GM23338 (cell line): ENCODE measurements around the gene PHAF1. TPM values are rescaled to one million over a fixed set of nuclear protein-coding genes. Genes with fewer than 3 reads are reported as not detected.
A peak's percentile ranks its signal among the peaks of the same experiment; 100 is the strongest.

ENCODE experiments used
- ATAC-seq: fragments of 200-7000 bp; cut with Tn5 transposase; 3 replicates; pipeline ENCODE4 v1.9.1; 2020
- DNase-seq: peaks from one replicate; pipeline ENCODE4 v3.0.0-alpha.2; 2015; ENCODE audit warnings: low spot score
- H2AFZ ChIP-seq: fragments of 200-600 bp; sonication (generic); 2 replicates; pipeline ENCODE4 v1.8.0; 2016; ENCODE audit warnings: antibody characterized with exemption, mild to moderate bottlenecking, moderate library complexity
- H3F3A ChIP-seq: fragments of 200-600 bp; sonication (generic); replicated peaks from 2 replicates; pipeline ENCODE4 v1.8.0; 2017; ENCODE audit warnings: antibody characterized with exemption, mixed run types, low read depth
- H3K27ac ChIP-seq: fragments of 200-600 bp; sonication (generic); 2 replicates; pipeline ENCODE4 v1.6.1; 2016; ENCODE audit warnings: low read depth
- H3K27me3 ChIP-seq: fragments of 200-600 bp; sonication (generic); 2 replicates; pipeline ENCODE4 v1.8.0; 2016; ENCODE audit warnings: mild to moderate bottlenecking, mixed run types, moderate library complexity; ENCODE audit not compliant: insufficient read depth
- H3K36me3 ChIP-seq: fragments of 200-600 bp; sonication (generic); 2 replicates; pipeline ENCODE4 v1.8.0; 2016; ENCODE audit warnings: mild to moderate bottlenecking; ENCODE audit not compliant: insufficient read depth
- H3K4me1 ChIP-seq: fragments of 200-600 bp; sonication (generic); 2 replicates; pipeline ENCODE4 v1.8.0; 2016; ENCODE audit warnings: mild to moderate bottlenecking, moderate library complexity; ENCODE audit not compliant: insufficient read depth
- H3K4me2 ChIP-seq: fragments of 200-600 bp; sonication (generic); 2 replicates; pipeline ENCODE4 v1.7.1; 2017; ENCODE audit warnings: mixed run types
- H3K4me3 ChIP-seq: fragments of 200-600 bp; sonication (generic); 2 replicates; pipeline ENCODE4 v1.6.1; 2016; ENCODE audit warnings: mixed run types
- H3K79me2 ChIP-seq: fragments of 200-600 bp; sonication (generic); replicated peaks from 2 replicates; pipeline ENCODE4 v1.8.0; 2017; ENCODE audit warnings: mild to moderate bottlenecking; ENCODE audit not compliant: insufficient read depth
- H3K9me2 ChIP-seq: fragments of 200-600 bp; sonication (generic); 2 replicates; pipeline ENCODE4 v1.8.0; 2017; ENCODE audit not compliant: insufficient read depth
- H4K20me1 ChIP-seq: fragments of 200-600 bp; sonication (generic); replicated peaks from 2 replicates; pipeline ENCODE4 v1.8.0; 2017; ENCODE audit warnings: mild to moderate bottlenecking; ENCODE audit not compliant: insufficient read depth
- H3K27ac Mint-ChIP-seq: 2 replicates; pipeline ENCODE4 v1.8.0; 2020; ENCODE audit warnings: inconsistent platforms, mild to moderate bottlenecking, moderate library complexity, mixed read lengths
- H3K27me3 Mint-ChIP-seq: 3 replicates; pipeline ENCODE4 v1.8.0; 2022; ENCODE audit warnings: low read depth, mild to moderate bottlenecking, moderate library complexity, mixed read lengths, inconsistent platforms; ENCODE audit not compliant: insufficient read depth, poor library complexity
- H3K36me3 Mint-ChIP-seq: 3 replicates; pipeline ENCODE4 v1.8.0; 2021; ENCODE audit warnings: low read depth, mild to moderate bottlenecking, inconsistent platforms, moderate library complexity, mixed read lengths
- H3K4me1 Mint-ChIP-seq: 3 replicates; pipeline ENCODE4 v1.8.0; 2020; ENCODE audit warnings: mild to moderate bottlenecking, inconsistent platforms, mixed read lengths
- H3K4me3 Mint-ChIP-seq: 3 replicates; pipeline ENCODE4 v1.8.0; 2021; ENCODE audit warnings: moderate library complexity, mild to moderate bottlenecking, inconsistent platforms, mixed read lengths
- H3K9me3 Mint-ChIP-seq: 3 replicates; pipeline ENCODE4 v1.8.0; 2020; ENCODE audit warnings: moderate library complexity, mild to moderate bottlenecking, inconsistent platforms, mixed read lengths
- CREB1 ChIP-seq: fragments of 250-450 bp; sonication (Bioruptor Pico); IDR thresholded peaks from 2 replicates; pipeline ENCODE4 v1.5.0; 2020; ENCODE audit warnings: low read depth, mild to moderate bottlenecking, moderate library complexity
- EZH2 ChIP-seq: fragments of 200-600 bp; sonication (generic); IDR thresholded peaks from one replicate; pipeline ENCODE4 v1.8.0; 2017; ENCODE audit warnings: antibody characterized with exemption, mild to moderate bottlenecking, low read depth; ENCODE audit not compliant: unreplicated experiment
- EZH2phosphoT487 ChIP-seq: fragments of 200-600 bp; sonication (generic); IDR thresholded peaks from one replicate; pipeline ENCODE4 v1.8.1; 2018; ENCODE audit warnings: antibody characterized with exemption; ENCODE audit not compliant: unreplicated experiment
- JUNB ChIP-seq: IDR thresholded peaks from one replicate; pipeline ENCODE4 v1.6.1; 2016; ENCODE audit warnings: antibody characterized with exemption; ENCODE audit not compliant: unreplicated experiment
- NANOG ChIP-seq: IDR thresholded peaks from 2 replicates; pipeline ENCODE4 v1.6.1; 2016; ENCODE audit warnings: antibody characterized with exemption, borderline replicate concordance
- POLR2AphosphoS5 ChIP-seq: IDR thresholded peaks from 2 replicates; pipeline ENCODE4 v1.6.1; 2016; ENCODE audit warnings: antibody characterized with exemption, low read depth
- REST ChIP-seq: IDR thresholded peaks from one replicate; pipeline ENCODE4 v1.6.1; 2018; ENCODE audit warnings: antibody characterized with exemption; ENCODE audit not compliant: unreplicated experiment
- STAT1 ChIP-seq: IDR thresholded peaks from one replicate; pipeline ENCODE4 v1.6.1; 2016; ENCODE audit warnings: antibody characterized with exemption; ENCODE audit not compliant: unreplicated experiment
- ZNF114 ChIP-seq: fragments of 250-450 bp; sonication (Bioruptor Pico); IDR thresholded peaks from 2 replicates; pipeline ENCODE4 v1.5.0; 2020; ENCODE audit warnings: mild to moderate bottlenecking, moderate library complexity
- ZNF331 ChIP-seq: fragments of 250-450 bp; sonication (Bioruptor Pico); IDR thresholded peaks from 2 replicates; pipeline ENCODE4 v1.5.0; 2020; ENCODE audit warnings: low read depth, mild to moderate bottlenecking, moderate library complexity
- ZNF462 ChIP-seq: fragments of 250-450 bp; sonication (Bioruptor Pico); IDR thresholded peaks from 2 replicates; pipeline ENCODE4 v1.5.0; 2020; ENCODE audit warnings: mild to moderate bottlenecking, moderate library complexity
- polyA plus RNA-seq: library from polyadenylated mRNA; unstranded; fragments of >200 nt; fragmentation: Nextera tagmentation; extraction: Ambion mirVana; gene quantifications from 2 replicates; pipeline ENCODE4 v1.2.1, GENCODE V29; 2016
- total RNA-seq: library from RNA; depleted of rRNA; stranded (reverse); fragments of >200 nt; shearing (Covaris generic); gene quantifications from 2 replicates; pipeline ENCODE4 v1.2.3, GENCODE V29; 2014
- TF ChIP-seq, protein P1 (sequence below): IDR thresholded peaks from 2 replicates; pipeline ENCODE4 v1.6.1; 2016; ENCODE audit warnings: antibody characterized with exemption
- TF ChIP-seq, protein P2 (sequence below), 2 experiments: fragments of 200-600 bp in 1 of 2; sonication (generic) in 1 of 2; conservative IDR thresholded peaks; 2 replicates each; pipeline versions ENCODE4 v1.5.1 to v1.6.1; 2016 to 2017; ENCODE audit warnings: antibody characterized with exemption in 2 of 2, low read depth in 2 of 2, mild to moderate bottlenecking in 2 of 2, moderate library complexity in 1 of 2

PHAF1 gene
- total and polyA plus RNA-seq, 2 experiments from 2014 or later, result 14.7 to 35.9 TPM

DNA sequence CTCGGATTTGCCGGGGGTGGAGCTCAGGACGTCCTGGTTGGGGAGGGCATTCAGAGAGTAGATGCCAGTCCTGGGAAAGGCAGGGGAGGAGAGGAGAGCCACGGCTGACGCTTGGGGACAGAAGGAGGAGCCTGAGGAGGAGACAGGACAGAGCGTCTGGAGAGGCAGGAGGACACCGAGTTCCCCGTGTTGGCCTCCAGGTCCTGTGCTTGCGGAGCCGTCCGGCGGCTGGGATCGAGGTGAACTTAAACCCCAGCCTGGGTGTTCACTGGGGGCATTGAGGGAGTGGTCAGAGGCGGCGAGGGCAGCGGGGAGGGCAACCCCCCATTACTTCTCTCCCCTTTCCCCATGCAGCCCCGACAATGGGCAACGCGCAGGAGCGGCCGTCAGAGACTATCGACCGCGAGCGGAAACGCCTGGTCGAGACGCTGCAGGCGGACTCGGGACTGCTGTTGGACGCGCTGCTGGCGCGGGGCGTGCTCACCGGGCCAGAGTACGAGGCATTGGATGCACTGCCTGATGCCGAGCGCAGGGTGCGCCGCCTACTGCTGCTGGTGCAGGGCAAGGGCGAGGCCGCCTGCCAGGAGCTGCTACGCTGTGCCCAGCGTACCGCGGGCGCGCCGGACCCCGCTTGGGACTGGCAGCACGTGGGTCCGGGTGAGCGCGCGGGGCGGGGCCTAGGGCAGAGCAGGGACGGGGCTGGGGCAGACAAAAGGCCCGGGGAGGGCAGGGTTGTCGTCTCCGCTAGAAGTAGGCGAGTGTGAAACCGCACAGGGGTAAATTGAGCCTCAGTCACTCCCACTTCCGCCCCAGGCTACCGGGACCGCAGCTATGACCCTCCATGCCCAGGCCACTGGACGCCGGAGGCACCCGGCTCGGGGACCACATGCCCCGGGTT is 64.3 kb downstream of the PHAF1 start:
- no peak for TF ChIP-seq CREB1 (CRISPR knock-in tag)
- TF ChIP-seq ZNF462 (CRISPR knock-in tag), result no peak
- TF ChIP-seq EZH2phosphoT487, result peak; percentile 74
- TF ChIP-seq, protein P1, sequence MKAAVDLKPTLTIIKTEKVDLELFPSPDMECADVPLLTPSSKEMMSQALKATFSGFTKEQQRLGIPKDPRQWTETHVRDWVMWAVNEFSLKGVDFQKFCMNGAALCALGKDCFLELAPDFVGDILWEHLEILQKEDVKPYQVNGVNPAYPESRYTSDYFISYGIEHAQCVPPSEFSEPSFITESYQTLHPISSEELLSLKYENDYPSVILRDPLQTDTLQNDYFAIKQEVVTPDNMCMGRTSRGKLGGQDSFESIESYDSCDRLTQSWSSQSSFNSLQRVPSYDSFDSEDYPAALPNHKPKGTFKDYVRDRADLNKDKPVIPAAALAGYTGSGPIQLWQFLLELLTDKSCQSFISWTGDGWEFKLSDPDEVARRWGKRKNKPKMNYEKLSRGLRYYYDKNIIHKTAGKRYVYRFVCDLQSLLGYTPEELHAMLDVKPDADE, result no peak; the same call in 1 of the 2 replicates
- no peak for TF ChIP-seq NANOG
- TF ChIP-seq EZH2, result peak; percentile 40
- peak; percentile 48 for TF ChIP-seq POLR2AphosphoS5
- TF ChIP-seq JUNB, result no peak
- TF ChIP-seq, protein P2, sequence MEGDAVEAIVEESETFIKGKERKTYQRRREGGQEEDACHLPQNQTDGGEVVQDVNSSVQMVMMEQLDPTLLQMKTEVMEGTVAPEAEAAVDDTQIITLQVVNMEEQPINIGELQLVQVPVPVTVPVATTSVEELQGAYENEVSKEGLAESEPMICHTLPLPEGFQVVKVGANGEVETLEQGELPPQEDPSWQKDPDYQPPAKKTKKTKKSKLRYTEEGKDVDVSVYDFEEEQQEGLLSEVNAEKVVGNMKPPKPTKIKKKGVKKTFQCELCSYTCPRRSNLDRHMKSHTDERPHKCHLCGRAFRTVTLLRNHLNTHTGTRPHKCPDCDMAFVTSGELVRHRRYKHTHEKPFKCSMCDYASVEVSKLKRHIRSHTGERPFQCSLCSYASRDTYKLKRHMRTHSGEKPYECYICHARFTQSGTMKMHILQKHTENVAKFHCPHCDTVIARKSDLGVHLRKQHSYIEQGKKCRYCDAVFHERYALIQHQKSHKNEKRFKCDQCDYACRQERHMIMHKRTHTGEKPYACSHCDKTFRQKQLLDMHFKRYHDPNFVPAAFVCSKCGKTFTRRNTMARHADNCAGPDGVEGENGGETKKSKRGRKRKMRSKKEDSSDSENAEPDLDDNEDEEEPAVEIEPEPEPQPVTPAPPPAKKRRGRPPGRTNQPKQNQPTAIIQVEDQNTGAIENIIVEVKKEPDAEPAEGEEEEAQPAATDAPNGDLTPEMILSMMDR (conservative IDR thresholded peaks at IDR 0.05; ENCODE audit: low read depth in 2 of 2), result peak in 1 of 2 experiments; percentile 31; a peak in 1 of 4 replicates
- TF ChIP-seq ZNF331 (CRISPR knock-in tag), result no peak
- no peak for TF ChIP-seq STAT1
- no peak for TF ChIP-seq ZNF114 (CRISPR knock-in tag)
- no peak for TF ChIP-seq REST
- H4K20me1 ChIP-seq, result peaks cover 11% of the 10 kb centered on the region
- no peak overlapping the region for H3K27ac ChIP-seq
- H3K4me2 ChIP-seq, result peak overlapping the region; percentile 88
- peaks cover 85% of the 10 kb centered on the region for H3K27me3 ChIP-seq
- no peaks in the 10 kb centered on the region for H3K9me2 ChIP-seq
- ATAC-seq (peak; percentile 36), DNase-seq (peak; percentile 82)
- peak overlapping the region; percentile 76 for H3K4me3 Mint-ChIP-seq
- no peaks in the 10 kb centered on the region for H3K36me3 ChIP-seq
- no peaks in the 10 kb centered on the region; the same call in 1 of the 3 replicates for H3K9me3 Mint-ChIP-seq
- H3K27ac Mint-ChIP-seq, result no peak overlapping the region
- peaks cover 23% of the 10 kb centered on the region; the same call in 1 of the 2 replicates for H3F3A ChIP-seq
- peak overlapping the region; percentile 63 for H3K4me3 ChIP-seq
- H3K4me1 Mint-ChIP-seq, result peaks cover 38% of the 10 kb centered on the region
- H3K4me1 ChIP-seq, result peaks cover 34% of the 10 kb centered on the region
- H3K79me2 ChIP-seq, result no peaks in the 10 kb centered on the region
- H2AFZ ChIP-seq, result peak overlapping the region; percentile 81
- peaks cover 3% of the 10 kb centered on the region; the same call in 2 of the 3 replicates for H3K36me3 Mint-ChIP-seq
- peaks cover 86% of the 10 kb centered on the region for H3K27me3 Mint-ChIP-seq
